HepG2 (cell line): Measurements from ENCODE around the gene ZMYND8. TPM values are rescaled to one million over a fixed set of nuclear protein-coding genes. Genes with fewer than 3 reads are reported as not detected.

Experiments
- CSRNP2 ChIP-seq: sonication (generic); formaldehyde crosslinking; conservative IDR thresholded peaks from 2 replicates; pipeline ENCODE4 v1.8.0; 2022; ENCODE audit warnings: low read depth, missing genetic modification reagents
- EHMT2 ChIP-seq: fragments of 200-600 bp; sonication (generic); IDR thresholded peaks from 2 replicates; pipeline ENCODE4 v1.7.0; 2017; ENCODE audit warnings: antibody characterized with exemption, low read depth, low read length, borderline replicate concordance
- FOSL1 ChIP-seq: sonication (generic); formaldehyde crosslinking; IDR thresholded peaks from 2 replicates; pipeline ENCODE4 v1.9.0; 2021; ENCODE audit warnings: missing genetic modification reagents, borderline replicate concordance
- FOXC1 ChIP-seq: sonication (generic); formaldehyde crosslinking; IDR thresholded peaks from 2 replicates; pipeline ENCODE4 v1.8.0; 2022; ENCODE audit warnings: mild to moderate bottlenecking, missing genetic modification reagents, borderline replicate concordance
- KDM6A ChIP-seq: IDR thresholded peaks from 2 replicates; pipeline ENCODE4 v1.6.1; 2016; ENCODE audit warnings: low read depth
- LCORL ChIP-seq, 2 experiments: fragments of 450-650 bp in 1 of 2; sonication (generic) in 1 of 2; formaldehyde crosslinking in 1 of 2; IDR thresholded peaks; 2 replicates each; pipeline versions ENCODE4 v1.5.0 to v1.6.1; 2017 to 2020; ENCODE audit warnings: antibody characterized with exemption in 1 of 2, missing genetic modification reagents in 1 of 2
- PHB2 ChIP-seq: fragments of 450-650 bp; IDR thresholded peaks from 2 replicates; pipeline ENCODE4 v1.6.1; 2018; ENCODE audit not compliant: partially characterized antibody
- PLRG1 ChIP-seq: fragments of 450-650 bp; conservative IDR thresholded peaks from 2 replicates; pipeline ENCODE4 v1.6.1; 2016
- RARA ChIP-seq: IDR thresholded peaks from 2 replicates; pipeline ENCODE4 v1.6.1; 2016; ENCODE audit warnings: missing genetic modification reagents, missing compliant biosample characterization
- RFXANK ChIP-seq: IDR thresholded peaks from 2 replicates; pipeline ENCODE4 v1.6.1; 2016
- RXRA ChIP-seq: sonication (generic); formaldehyde crosslinking; IDR thresholded peaks from 2 replicates; pipeline ENCODE4 v1.5.1; 2020; ENCODE audit warnings: missing genetic modification reagents
- SIN3A ChIP-seq: IDR thresholded peaks from 2 replicates; pipeline ENCODE4 v1.6.1; 2011; ENCODE audit warnings: low read depth, mild to moderate bottlenecking, control low read depth, low read length, borderline replicate concordance
- SP5 ChIP-seq: IDR thresholded peaks from 2 replicates; pipeline ENCODE4 v1.6.1; 2016; ENCODE audit warnings: low read depth, borderline replicate concordance
- TFDP1 ChIP-seq: IDR thresholded peaks from 2 replicates; pipeline ENCODE4 v1.6.1; 2016; ENCODE audit warnings: missing compliant biosample characterization, missing genetic modification reagents, borderline replicate concordance
- ZNF775 ChIP-seq: sonication (generic); formaldehyde crosslinking; IDR thresholded peaks from 2 replicates; pipeline ENCODE4 v1.4.0; 2020; ENCODE audit warnings: missing genetic modification reagents, mild to moderate bottlenecking, moderate library complexity, borderline replicate concordance
- polyA plus RNA-seq, 8 experiments: library from polyadenylated mRNA; depleted of rRNA in 3 of 8; stranded (reverse) in 7 of 8; unstranded in 1 of 8; fragments of >200 nt; fragmentation: Illumina TruSeq in 4 of 8; extraction: Trizol in 4 of 8; gene quantifications; 2 replicates each; pipeline versions ENCODE4 v1.2.1 to v1.2.3, GENCODE V29; 2011 to 2016; ENCODE audit warnings: low read depth in 4 of 8, missing spikeins in 1 of 8, mixed read lengths in 1 of 8; ENCODE audit not compliant: insufficient read depth in 1 of 8
- total RNA-seq, 5 experiments: library from RNA; depleted of rRNA; stranded (reverse); fragments of >200 nt; fragmentation: Illumina TruSeq; extraction: Trizol; gene quantifications; 2 replicates each; pipeline ENCODE4 v1.2.3, GENCODE V29; 2016; ENCODE audit warnings: low read depth in 1 of 5
- TF ChIP-seq, protein P1 (sequence below): sonication (generic); formaldehyde crosslinking; IDR thresholded peaks from 2 replicates; pipeline ENCODE4 v1.4.0; 2020; ENCODE audit warnings: missing genetic modification reagents, borderline replicate concordance
- TF ChIP-seq, protein P2 (sequence below): IDR thresholded peaks from 2 replicates; pipeline ENCODE4 v1.6.1; 2016; ENCODE audit warnings: low read depth, borderline replicate concordance
- TF ChIP-seq, protein P3 (sequence below): sonication (generic); formaldehyde crosslinking; IDR thresholded peaks from 2 replicates; pipeline ENCODE4 v1.8.0; 2023; ENCODE audit warnings: mild to moderate bottlenecking, missing genetic modification reagents

The ZMYND8 gene
- total and polyA plus RNA-seq, 2 of the 13 experiments (the other 11 are each of a cell fraction or from before 2014, with no cell fraction given): 53.9 to 84.7 TPM

GRCh38 chr20:47330933-47331708 is 25.4 kb downstream of the ZMYND8 start (continued):
- TF ChIP-seq, protein P1, sequence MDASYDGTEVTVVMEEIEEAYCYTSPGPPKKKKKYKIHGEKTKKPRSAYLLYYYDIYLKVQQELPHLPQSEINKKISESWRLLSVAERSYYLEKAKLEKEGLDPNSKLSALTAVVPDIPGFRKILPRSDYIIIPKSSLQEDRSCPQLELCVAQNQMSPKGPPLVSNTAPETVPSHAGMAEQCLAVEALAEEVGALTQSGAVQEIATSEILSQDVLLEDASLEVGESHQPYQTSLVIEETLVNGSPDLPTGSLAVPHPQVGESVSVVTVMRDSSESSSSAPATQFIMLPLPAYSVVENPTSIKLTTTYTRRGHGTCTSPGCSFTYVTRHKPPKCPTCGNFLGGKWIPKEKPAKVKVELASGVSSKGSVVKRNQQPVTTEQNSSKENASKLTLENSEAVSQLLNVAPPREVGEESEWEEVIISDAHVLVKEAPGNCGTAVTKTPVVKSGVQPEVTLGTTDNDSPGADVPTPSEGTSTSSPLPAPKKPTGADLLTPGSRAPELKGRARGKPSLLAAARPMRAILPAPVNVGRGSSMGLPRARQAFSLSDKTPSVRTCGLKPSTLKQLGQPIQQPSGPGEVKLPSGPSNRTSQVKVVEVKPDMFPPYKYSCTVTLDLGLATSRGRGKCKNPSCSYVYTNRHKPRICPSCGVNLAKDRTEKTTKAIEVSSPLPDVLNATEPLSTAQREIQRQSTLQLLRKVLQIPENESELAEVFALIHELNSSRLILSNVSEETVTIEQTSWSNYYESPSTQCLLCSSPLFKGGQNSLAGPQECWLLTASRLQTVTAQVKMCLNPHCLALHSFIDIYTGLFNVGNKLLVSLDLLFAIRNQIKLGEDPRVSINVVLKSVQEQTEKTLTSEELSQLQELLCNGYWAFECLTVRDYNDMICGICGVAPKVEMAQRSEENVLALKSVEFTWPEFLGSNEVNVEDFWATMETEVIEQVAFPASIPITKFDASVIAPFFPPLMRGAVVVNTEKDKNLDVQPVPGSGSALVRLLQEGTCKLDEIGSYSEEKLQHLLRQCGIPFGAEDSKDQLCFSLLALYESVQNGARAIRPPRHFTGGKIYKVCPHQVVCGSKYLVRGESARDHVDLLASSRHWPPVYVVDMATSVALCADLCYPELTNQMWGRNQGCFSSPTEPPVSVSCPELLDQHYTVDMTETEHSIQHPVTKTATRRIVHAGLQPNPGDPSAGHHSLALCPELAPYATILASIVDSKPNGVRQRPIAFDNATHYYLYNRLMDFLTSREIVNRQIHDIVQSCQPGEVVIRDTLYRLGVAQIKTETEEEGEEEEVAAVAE (CRISPR knock-in tag): no peak; the same call in 1 of the 2 replicates
- TF ChIP-seq PHB2 (no peak), TFDP1 (CRISPR knock-in tag) (no peak), SP5 (no peak), FOXC1 (no peak), PLRG1 (no peak), RARA (CRISPR knock-in tag) (peak; percentile 38; the same call in 1 of the 2 replicates), CSRNP2 (CRISPR knock-in tag) (no peak), SIN3A (no peak), LCORL (IDR thresholded peaks at IDR 0.05) (no peak), LCORL (CRISPR knock-in tag; IDR thresholded peaks at IDR 0.05) (no peak), KDM6A (no peak), ZNF775 (CRISPR knock-in tag) (no peak), RFXANK (CRISPR knock-in tag) (no peak), RXRA (CRISPR knock-in tag) (no peak), FOSL1 (CRISPR knock-in tag) (no peak), EHMT2 (no peak)
- TF ChIP-seq, protein P2, sequence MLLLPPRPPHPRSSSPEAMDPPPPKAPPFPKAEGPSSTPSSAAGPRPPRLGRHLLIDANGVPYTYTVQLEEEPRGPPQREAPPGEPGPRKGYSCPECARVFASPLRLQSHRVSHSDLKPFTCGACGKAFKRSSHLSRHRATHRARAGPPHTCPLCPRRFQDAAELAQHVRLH (CRISPR knock-in tag): no peak
- TF ChIP-seq, protein P3, sequence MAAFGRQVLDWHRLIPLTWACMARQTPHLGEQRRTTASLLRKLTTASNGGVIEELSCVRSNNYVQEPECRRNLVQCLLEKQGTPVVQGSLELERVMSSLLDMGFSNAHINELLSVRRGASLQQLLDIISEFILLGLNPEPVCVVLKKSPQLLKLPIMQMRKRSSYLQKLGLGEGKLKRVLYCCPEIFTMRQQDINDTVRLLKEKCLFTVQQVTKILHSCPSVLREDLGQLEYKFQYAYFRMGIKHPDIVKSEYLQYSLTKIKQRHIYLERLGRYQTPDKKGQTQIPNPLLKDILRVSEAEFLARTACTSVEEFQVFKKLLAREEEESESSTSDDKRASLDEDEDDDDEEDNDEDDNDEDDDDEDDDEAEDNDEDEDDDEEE (CRISPR knock-in tag): 0 out of 2 replicates have a peak, but pooled peaks have one; percentile 58
